PC-3 (cell line): Measurements from ENCODE around the gene SLAMF8.

Experiments
- CTCF ChIP-seq: fragments of 300-600 bp; sonication (generic); conservative IDR thresholded peaks from 2 replicates; pipeline ENCODE4 v1.5.1; 2017; ENCODE audit warnings: antibody characterized with exemption, low read depth, mild to moderate bottlenecking, low read length
- EZH2 ChIP-seq: fragments of 300-600 bp; sonication (generic); IDR thresholded peaks from one replicate; pipeline ENCODE4 v1.6.1; 2017; ENCODE audit warnings: antibody characterized with exemption, mild to moderate bottlenecking, low read length; ENCODE audit not compliant: unreplicated experiment

GRCh38 chr1:159798893-159799292 lies 27.8 kb upstream of the SLAMF8 start:
- TF ChIP-seq CTCF: peak; percentile 98
- no peak for TF ChIP-seq EZH2
